ENCODE results near the gene MPZL1.

Gene MPZL1

DNA sequence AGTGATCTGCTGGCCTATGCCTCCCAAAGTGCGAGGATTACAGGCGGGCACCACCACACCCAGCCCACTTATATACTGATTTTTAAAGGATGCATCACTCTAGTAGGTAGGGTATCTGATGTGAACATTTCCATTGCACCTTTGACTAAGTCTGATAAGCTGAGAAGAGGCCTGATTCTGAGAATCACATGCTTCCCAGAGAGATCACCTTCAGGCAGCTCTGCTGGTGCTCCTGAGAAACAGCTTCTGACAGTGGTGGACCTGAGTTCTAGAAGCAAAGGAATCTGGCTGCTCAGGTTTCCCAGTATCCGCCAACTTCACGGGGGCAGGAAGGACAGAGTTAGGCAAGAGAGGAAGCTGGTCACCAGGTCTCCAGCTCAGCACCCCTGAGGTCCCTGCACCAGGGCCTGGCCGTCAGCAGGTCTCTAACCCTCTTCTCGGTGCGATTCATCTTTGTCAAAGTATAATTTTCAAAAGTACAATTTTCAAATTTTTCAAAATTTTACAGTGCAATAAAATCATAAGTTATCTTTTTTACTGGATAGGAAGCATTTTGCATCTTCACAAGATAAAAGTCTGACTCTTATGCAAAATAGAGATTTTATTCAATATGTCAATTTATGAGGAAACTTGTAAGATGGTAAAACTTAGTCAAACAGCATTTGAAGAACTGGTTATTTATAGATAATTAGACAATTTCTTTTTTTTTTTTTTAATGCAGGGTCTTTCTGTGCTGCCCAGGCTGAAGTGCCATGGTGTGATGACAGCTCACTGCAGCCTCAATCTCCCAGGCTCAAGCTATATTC lies 25.8 kb upstream of the MPZL1 start:
- no peak for DNase-seq (ENCODE audit: low spot score)

DNA sequence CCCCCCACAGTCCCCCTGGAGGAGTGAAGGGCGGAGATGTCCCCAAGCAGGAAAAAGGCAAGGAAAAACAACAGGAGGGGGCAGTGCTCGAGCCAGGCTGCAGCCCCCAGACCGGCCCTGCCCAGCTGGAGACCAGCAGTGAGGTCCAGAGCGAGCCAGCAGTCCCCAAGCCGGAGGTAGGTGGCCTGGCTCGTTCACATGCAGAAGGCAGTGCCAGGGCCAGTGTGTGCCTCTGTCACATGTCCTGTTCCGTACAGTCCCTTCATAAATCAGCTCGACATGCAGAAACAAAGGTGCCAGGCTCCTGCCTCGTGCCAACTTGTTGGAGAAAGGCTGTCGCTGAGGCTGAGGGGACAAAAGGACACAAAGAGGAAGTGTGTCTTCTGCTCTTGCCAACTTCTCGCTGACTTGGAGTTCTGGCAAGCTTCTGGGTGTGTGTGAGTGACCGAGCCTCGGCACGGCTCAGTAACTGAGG lies 24.1 kb upstream of the MPZL1 start:
- no peak for DNase-seq (ENCODE audit: low spot score)

DNA sequence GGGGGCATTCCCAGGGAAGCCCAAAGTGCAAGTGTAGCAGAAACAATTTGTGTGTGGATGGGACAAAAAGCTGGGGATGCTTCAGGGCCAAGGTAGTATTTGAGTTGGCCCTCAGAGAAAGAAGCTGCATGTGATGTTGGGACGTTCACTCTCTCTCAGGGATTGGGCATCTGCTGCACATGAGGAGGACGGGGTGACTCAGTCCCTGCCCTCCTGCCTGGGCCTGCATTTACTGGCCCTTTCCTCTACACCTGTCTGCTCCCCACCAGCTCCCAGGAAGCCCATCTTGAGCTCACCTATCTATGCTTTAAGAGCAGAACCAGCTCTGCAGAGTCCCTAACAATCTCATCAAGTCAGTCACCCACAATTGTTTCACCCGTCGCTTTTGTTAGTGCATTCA lies 23.5 kb upstream of the MPZL1 start:
- DNase-seq (ENCODE audit: low spot score) = no peak

DNA sequence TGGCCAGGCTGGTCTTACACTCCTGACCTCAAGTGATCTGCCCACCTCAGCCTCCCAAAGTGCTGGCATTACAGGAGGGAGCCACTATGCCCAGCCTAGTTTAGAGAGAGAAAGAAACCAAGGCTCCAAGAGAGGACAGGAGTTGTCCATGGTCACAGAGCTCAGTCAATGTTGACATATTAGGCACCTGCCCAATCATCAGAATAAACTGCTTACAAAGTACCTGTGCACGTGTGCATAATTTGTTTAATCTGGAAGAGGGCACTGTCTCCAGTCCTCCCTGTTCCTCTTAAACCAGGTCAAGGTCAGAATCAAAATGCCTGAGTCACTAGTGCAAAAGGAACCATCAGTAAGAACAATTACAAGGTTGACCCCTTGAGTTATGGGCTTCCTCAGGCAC lies 20.3 kb upstream of the MPZL1 start:
- no peak for DNase-seq (ENCODE audit: low spot score)

DNA sequence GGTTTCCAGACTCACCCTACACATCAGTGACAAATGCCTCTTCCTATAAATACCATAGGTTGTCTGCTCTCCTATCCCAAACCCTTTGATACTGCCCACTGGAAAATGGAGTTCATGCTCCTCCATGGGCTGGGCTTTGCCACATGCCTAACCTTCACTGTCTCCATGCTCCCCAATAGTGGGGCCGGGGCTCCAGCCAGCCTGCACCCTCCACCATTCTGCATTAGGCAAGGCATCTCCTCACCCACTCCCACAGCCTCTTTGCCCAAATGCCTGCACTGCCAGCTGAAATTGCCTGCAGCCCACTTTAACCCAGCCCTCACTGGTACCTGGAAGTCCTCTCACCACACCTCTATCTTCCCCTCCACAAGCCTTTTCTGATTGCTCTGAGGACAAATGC lies 18.2 kb upstream of the MPZL1 start:
- no peak for DNase-seq (ENCODE audit: low spot score)

DNA sequence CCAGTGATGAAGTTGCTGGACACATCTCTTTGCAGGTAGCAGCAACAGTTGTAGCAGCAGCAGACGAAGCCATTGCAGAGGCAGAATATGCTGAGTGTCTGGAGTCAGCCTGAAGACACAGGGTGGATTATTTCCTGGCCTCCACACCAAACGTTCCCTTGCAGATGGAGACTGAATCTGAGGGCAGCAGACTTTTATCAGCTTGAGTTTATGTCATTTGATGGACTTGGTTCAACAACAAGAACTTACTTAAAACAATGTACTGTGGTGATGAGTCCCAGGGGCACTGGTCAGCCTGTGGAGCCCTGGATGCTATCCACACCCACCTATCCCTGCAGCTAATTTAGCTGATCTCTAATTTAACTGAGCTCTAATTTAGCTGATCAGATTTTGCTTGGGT lies 17.1 kb upstream of the MPZL1 start:
- DNase-seq (ENCODE audit: low spot score) = no peak

DNA sequence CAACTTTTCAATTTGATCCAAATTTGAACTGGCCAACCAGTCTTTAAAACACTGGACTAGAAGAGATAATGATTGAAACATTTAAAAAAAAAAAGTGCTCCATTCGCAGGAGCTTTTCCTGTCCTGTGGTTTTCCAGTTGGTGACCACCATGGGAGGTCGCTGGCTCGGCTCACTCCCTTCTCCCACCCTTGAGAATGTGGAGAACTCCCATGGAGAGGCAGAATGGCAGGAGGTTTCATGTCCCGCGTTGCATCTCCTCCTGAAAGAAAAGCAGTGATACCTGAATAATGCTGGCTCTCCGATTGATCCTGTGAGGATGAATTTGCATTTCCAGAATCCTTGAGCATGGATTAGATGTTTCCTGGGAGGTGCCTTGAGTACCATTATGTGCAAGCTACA lies 16.5 kb upstream of the MPZL1 start:
- DNase-seq (ENCODE audit: low spot score) = no peak

DNA sequence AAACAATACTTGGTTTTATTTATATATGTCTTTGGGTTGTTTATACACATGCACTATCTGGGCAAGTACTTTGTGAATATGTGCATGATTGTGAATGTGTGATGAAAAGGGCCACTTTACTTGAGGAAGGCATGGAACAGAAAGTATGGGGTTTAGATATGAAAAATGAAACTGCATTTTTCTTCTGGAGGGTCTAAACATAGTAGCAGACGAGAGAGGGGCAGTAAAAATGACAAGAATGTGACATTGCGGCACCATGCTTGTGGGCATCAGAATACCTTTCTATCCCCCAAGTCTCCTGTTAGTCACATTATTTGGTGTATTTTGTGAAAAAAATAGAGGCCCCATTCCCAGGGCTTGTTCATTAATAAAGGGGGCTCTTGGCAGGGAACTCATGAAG lies 15.4 kb upstream of the MPZL1 start:
- no peak for DNase-seq (ENCODE audit: low spot score)

DNA sequence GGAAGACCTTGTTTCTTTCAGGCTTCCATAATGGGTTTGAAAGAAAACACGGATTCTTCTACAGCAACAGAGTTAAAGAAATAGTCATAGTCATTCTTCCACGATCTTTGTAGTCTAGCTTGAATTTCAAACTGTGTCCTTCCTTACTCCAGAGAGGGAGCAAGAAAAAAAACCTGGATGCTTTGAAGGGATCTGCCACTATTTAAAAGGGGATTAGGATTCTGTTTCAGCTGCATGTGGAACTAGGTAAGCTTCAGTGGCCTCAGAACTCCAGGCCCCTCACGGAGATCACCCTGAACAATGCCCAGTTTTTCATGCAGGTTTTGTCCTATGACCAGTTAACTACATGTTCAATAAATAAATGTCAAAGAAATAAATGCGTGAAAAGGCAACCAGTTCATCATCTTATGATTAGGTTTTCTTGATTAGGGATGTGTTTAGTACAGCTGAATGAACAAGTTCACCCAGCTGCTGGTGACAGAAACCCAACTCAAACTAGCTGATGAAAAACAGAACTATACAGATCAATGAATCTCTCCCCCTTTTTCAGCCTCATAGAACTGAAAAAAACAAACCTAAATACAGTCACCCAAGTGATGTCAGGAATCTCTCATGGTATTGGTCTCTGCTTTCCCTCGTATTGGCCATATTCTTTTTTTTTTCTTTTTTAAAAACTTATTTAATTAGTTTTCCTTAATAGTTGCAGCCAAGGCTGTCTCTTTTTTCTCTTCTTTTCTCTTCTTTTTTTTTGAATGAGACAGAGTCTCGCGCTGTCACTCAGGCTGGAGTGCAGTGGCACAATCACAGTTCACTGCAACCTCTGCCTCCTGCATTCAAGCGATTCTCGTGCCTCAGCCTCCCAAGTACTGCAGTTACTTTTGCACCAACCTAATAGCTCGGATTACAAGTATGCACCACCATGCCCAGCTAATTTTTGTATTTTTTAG lies 14.6 kb upstream of the MPZL1 start:
- DNase-seq (ENCODE audit: low spot score) = no peak

DNA sequence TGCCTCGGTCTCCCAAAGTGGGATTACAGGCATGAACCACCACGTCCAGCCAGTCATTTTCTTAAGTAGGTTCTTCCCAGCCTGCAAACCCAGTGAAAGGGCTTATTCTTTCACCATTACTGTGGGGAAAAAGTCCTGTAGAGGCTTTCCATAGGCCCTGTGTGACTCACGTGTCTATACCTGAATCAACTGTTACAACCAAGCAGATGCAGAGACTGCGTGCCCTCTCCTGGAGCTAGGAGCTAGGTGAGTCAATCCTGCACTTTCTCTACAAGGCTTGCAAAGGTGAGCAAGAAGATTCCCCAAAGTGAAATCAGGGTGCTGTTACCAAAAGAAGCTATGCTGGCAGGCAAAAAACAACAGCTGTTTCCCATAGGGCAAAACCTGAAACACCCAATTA lies 13.8 kb upstream of the MPZL1 start:
- DNase-seq (ENCODE audit: low spot score) = no peak

DNA sequence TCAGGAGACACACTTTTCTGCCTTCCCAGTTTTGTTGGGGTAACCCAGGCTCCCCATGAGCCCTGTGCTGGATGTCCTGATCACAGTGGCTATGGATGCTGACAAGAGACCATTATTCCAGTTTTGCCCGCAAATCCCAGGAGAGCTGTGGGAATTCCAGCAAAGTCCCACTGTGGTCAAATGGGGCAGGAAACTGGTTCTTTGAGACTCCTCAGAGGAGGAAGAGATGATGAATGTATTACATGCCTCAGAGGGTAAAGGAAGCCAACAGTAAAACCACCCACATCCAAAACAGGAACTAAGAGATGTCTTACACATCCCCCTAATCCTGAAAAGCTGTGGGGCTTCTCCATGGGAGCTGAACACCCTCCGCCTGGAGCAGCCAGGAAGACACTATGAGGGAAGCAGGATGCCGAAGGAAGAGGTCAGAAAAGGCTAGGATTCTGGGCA lies 12.8 kb upstream of the MPZL1 start:
- DNase-seq (ENCODE audit: low spot score) = no peak

DNA sequence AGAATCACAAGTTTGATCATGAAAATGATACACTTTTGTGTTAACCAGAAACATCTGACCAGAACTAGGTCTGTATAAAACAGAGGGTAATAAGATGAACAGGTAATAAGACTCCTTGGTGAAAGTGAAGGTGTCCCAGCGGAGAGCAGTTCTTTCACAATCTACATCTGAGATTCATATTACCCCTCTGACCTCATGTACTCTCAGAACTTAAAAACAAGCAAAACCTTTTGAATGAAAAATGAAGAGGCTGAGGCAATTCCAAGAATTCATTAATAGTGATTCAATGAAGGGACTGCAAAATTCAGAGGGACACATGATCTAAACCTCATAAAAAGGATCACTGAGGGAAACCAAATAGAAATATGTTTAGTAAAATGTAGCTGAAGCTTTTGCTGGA lies 10.9 kb upstream of the MPZL1 start:
- DNase-seq (ENCODE audit: low spot score) = no peak

DNA sequence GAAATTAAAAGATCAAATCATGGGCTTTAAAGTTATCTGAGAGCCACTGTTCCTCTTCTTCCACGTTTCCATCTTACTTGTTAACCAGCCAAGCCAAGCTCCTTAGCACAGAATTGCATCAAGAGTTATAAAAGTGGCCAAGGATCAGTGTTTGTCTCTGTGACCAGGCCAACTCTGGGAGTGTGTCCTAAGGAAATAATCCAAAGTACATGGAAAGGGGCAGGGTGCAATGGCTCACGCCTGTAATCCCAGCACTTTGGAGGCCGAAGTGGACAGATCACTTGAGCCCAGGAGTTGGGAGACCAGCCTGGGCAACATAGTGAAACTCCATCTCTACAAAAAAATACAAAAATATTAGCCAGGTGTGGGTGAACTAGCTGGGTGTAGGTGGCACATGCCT lies 10.0 kb upstream of the MPZL1 start:
- no peak for DNase-seq (ENCODE audit: low spot score)

DNA sequence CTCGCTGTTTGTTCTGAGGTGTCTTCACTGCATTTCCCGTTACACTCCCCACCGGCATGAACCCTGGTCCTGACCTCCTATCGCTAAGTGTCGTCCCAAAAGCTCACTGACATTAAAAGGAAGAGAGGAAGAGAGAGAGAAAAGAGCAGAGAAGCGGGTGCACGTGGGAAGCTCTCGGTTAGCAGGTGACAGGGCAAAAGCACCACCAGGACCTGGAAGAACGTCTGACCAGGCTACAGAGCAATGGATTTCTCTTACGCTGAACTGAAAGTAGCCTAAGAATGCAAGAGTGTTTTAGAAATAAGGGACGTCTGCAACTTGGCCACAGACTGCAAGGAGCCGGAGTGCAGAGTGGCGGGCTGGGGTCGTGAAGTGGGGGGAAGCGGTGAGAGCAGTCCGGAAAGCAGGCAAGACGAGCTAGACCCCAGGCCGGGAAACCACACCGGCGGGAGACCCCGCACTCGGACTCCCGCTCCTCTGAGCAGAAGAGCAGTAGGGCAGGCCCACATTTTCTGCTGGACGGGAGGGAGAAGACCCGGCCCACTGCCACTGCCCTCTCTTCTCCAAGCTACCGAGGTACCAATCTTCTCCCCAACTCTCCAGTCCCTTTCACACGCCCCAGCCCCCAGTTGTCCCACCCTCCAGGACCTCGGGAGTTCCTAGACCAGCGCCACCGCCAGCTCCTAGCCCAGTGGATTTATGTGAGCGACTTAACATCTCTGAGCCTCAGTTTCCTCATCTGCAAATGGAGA lies 8.3 kb upstream of the MPZL1 start:
- DNase-seq (ENCODE audit: low spot score) = no peak

DNA sequence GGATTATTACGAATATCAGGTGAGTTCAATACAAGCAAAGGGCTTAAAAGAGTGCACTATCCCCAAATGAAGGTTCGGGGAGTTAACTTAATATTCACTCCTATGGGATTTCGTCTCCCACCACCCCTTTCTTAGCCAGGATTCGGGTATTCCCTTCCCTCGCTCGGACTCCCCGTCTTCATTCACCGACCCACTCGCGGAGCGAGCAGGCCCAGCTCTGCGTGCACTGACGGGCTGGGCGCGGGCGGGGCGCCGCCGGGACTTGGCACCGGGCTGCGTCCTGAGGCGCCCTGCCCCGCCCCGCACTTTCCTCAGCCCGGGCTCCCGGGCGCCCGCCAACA lies 7.7 kb upstream of the MPZL1 start:
- DNase-seq (ENCODE audit: low spot score) = peak; percentile 82

DNA sequence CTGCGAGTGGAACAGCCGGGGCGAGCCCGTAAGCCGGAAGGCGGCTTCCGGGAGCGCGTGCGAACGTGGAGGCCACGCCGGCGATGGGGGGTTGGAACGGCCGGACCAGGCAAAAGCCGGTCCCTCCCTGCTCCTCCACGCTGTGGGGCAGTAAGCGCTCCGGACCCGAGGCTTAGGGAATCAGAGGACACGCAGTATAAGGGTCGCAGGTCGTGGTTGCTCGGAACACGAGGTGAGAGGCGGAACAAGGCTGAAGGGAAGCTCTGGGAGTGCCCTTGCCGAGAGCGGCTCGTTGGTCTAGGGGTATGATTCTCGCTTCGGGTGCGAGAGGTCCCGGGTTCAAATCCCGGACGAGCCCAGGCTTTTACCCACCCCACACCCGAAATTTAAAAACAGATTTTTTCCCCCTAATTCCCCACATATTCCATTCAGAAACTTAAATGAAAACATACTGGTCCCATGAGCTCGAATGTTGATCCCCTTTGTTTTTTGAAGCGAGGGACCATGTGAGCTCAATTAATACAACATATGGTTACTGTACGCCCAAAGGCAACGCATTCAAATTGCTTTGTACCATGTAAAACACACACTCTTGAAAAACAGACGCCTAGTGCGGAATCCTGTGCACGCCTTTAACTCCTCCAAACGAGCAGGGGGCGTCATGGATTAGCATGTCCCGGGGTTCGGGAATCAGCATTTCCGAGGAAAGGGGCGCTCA lies 7.2 kb upstream of the MPZL1 start:
- DNase-seq (ENCODE audit: low spot score) = peak; percentile 67

DNA sequence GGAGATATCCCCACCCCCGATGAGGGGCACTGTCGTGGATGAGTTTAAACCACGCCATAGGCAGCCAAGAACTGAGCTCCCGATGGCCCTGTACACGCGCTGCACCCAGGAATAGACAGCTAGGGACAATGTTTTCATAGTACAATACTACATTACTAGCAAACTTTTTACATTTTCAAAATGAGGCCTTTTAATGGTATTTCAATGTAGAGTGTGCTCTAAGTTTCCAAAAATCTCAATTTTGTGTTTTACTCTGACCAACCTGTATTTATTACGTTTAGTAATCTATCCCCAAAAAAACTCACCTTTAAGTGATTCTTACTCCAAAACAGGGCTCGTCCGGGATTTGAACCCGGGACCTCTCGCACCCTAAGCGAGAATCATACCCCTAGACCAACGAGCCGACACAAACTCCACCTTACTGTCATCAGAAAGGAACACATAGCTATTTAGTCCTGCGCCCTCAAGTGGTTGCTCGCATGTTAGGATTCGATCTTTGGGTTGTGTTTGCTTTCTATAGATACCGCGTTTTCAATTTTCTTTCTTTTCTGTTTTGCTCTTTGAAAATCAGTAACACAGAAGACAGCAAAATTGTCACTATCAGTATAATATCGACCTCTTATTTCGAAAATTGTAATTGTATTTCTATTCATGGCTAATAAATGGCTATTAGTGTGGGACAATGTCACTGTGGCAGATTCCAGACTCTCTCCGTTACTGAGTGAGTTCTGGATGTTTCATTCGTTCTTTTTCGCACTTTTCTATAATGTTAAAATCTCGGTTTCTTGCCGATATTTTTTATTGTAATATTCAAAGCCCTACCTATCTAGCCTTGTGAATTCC lies 6.4 kb upstream of the MPZL1 start:
- peak; percentile 81 for DNase-seq (ENCODE audit: low spot score)

DNA sequence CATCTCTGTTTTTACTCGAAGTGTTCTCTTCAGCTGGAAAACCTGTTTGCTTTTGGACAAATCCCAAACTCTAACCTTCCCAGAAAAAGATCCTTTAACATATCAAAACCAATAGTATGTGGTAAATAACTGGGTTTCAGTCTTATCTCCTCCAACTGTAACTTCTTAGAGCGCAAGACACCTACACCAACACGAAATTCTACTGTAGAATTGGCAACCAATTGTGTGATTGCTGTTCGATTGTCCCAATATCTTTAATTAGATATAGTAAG lies 5.8 kb upstream of the MPZL1 start:
- no peak for DNase-seq (ENCODE audit: low spot score)

DNA sequence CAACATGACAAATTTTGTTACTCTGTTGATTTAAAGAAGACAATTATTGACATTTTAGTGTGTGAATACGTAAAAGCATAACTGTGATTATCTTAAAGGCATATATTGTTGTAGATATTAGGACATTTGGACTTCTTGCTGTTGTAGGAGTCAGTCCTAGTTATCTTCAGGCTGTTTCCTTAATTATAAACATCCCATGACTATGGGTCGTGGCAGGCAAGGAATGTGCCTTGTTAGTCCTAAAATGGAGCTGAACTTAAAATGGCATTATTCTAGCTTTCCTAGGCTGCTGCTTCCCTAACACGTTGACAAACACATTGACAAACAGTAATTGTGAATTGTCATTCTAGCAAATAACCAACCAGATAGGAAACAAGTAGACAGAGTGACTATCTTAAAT lies 4.4 kb upstream of the MPZL1 start:
- DNase-seq (ENCODE audit: low spot score) = no peak

DNA sequence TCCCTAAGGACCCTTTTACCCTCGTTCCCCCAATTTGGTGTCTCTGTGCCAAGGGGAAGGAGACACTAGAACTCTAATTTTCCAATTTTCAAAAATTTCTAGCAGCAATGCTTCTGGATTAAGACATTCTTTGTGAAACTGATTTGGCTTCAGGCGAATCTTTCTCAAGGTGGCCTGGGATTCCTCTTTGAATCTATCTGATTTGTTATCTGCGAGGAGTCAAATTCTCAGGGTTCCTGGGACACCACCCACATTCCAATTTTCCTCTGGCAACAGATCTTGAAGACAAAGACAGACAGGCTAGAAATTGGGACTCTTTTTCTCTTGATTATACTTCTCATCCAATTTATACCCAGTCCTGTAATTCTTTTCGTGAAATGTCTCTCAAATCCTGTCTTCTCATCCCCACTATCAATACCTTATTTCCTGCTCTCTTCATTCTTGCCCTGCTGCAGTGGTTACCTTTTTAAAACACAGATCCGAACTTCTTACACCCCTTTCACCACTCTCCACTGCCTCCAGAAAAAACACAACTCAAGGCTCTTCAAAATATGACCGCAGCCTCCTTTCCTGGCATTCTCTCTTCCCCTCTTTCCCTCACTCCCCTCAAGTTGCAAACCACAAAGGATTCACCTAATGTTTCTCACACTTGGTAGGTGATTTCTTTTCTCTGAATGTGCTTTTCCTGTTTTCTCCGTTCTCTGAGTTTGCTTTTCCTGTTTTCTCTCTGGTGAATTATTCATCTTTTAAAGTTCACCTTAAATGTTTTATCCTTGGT lies 2.7 kb upstream of the MPZL1 start:
- no peak for DNase-seq (ENCODE audit: low spot score)
